ENCODE results near the gene LACC1.
A peak's percentile ranks its signal among the peaks of the same experiment; 100 is the strongest.

The LACC1 gene

GRCh38 chr13:43879755-43880181 lies at the start of gene LACC1:
LACC1 (plus strand) TSS chr13:43879904; CDS start chr13:43880986, 1,082 bp downstream.
- peak; percentile 1 for DNase-seq (ENCODE audit: low read depth)

DNA sequence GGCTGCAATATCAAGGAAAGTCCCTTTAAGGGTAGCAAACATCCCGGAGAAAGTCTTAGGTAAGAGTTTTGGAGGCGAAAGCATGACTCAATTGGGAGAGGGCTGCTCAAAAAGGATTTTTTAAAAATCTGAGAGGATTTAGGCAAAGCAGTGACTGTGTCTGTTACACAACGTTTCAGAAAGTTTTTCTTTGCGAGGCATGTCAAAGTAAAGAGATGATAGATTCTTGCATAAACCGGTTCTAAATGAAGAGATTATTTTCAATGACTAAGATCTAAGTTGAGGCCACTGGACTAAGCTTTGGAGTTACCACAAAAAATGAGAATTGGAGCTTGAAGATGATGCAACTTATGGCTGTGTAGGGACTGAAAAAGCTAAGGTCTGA lies 49.2 kb upstream of the LACC1 start:
- no peak for DNase-seq (ENCODE audit: low read depth)

- no peak for DNase-seq (ENCODE audit: low read depth)
Observed at GRCh38 chr13:43831088-43831487, 48.6 kb upstream of the LACC1 start.

DNA sequence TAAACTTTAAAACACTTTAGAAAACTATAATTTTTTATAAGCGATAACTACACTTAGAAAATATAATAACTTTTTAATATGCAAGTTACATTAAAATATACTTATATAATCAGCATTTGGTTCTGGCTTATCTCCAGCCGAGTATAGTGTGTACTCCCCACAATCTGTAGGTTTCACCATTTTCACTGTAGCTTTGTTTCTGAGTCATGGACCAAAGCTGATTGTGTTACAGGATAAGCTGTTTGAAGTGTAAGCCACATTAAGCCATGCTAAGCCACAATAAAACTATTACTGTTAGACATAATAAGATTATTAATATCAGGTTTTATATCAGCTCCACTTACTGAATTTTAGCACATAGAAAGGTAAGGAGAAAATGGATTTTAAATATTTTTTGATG lies 44.0 kb upstream of the LACC1 start:
- no peak for DNase-seq (ENCODE audit: low read depth)

DNA sequence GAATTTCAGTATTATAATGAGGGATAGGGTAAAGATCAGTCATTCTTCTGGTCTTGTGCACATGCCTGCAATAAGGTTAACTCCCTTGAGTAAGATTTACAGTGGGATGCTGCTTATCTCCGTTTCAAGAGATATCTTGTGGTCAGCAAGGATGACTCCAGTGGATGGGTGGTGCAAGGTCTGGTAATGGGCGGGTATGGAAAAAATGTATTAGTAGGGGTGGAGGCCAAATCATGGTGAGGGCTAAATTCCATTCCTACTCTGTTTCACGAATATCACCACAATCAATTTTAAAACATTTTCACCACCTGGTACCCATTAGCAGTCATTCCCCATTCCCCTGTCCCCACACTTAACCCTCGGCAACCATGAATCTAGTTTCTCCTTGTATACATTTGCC lies 40.8 kb upstream of the LACC1 start:
- no peak for DNase-seq (ENCODE audit: low read depth)

- DNase-seq (ENCODE audit: low read depth), result no peak
Observed at GRCh38 chr13:43846496-43847158, 33.1 kb upstream of the LACC1 start.

- DNase-seq (ENCODE audit: low read depth), result no peak
Observed at GRCh38 chr13:43848001-43848649, 31.6 kb upstream of the LACC1 start.

DNA sequence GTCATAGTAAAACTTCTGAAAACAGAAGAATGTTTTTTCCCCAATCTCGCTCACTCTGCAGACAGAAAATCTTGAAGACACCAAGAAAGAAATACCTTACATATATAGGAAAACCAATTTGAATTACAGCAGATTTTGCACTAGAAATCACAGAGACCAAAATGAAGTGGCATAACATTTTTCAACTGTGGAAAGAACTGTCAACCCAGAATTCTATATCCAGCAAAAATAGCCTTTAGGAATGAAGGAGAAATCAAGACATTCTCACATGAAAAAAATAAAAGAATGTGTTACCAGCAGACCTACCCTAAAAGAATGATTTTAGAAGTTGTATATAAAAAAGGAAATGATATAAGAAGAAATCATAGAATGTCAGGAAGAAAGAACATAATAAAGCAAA lies 28.8 kb upstream of the LACC1 start:
- DNase-seq (ENCODE audit: low read depth), result no peak

DNA sequence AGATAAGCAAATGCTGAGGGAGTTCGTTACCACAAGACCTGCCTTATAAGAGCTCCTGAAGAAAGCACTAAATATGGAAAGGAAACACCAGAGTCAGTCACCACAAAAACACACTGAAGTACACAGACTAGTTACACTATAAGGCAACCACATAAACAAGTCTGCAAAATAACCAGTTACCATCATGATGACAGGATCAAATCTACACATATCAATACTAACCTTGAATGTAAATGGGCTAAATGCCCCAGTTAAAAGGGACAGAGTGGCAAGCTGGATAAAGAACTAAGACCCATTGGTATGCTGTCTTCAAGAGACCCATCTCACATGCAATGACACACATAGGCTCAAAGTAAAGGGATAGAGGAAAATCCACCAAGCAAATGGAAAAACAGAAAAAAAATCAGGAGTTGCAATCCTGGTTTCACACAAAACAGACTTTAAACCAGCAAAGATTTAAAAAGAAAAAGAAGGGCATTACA lies 26.7 kb upstream of the LACC1 start:
- no peak for DNase-seq (ENCODE audit: low read depth)

GRCh38 chr13:43861863-43862262 lies 17.8 kb upstream of the LACC1 start:
- DNase-seq (ENCODE audit: low read depth), result no peak

DNA sequence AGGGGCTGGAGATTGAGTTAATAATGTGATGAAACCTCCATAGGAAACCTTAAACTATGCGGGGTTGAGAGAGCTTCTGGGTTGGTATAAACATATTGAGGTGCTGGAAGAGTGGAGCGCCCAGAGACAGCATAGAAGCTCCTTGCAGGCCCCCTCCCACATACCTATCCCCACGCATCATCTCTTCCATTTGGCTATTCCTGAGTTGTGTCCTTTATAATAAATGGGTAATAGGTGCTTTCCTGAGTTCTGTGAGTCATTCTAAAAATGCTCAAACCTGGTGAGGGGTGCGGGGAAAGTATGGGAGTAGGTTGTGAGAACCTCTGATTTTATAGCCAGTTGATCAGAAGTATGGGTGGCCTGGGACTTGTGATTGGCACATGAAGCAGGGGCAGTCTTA lies 14.8 kb upstream of the LACC1 start:
- no peak for DNase-seq (ENCODE audit: low read depth)

GRCh38 chr13:43865892-43866291 lies 13.8 kb upstream of the LACC1 start:
- DNase-seq (ENCODE audit: low read depth), result no peak

DNA sequence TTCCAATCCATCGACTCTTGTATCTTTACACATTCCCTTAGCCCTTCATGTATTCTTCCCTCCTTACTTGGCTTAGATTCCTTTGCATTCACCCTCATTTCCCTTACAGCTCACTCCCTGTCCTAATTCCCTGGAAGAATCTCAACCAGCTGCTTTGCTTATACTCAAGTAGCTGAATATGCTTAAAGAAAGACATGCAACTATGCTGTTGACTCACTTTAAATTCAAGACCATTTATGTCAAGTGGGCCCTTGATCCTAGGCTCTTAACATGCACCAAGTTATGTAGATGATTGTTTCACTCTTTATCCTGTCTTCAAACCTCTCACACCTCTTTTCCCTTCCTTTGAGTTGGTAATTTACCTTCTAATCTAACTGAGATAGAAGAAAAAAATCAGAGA lies 7.5 kb upstream of the LACC1 start:
- DNase-seq (ENCODE audit: low read depth), result no peak

DNA sequence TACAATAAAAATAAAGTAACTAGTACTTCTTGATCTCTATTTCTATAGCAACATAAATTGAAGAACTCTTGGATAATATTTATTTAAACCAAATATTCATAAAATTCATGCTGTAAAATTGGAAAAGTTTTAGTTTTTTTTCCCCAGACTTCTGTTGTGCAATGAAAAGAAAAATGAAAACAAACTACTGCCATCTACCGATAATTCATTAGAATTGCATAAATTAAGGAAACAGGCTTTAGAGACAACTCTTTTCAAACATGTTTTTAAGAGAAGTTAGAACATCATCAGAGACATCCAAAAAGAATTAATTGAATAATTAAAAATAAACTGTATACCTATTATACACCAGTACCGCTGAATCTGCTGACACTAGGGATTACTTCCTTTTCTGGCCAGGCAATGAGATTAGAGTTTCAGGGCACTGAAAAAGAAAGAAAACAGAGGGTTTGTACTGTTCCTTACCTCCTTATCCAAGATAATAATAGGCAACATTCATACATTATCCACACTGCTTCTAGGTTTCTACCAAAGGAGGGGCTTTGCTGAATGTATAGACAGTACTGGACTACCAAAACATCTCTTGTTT lies 5.1 kb upstream of the LACC1 start:
- DNase-seq (ENCODE audit: low read depth), result no peak

DNA sequence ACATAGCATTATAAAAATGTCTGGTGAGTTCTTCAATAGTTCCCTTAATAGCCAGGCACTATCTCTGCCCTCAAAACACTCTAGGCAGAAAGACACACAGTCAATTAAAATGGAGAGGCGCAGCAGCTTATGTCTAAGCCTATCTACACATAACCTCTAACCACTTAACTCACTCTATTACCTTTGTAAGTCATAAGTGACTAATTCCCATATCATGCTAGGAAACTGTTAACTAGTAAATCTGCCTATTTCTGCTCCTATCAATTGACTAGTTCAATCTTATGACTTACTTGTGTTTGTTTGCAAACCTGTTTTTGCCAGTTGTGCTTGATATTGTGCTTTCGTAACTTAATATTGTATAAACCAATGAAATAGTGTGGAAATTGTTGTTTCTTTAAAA lies 3.3 kb upstream of the LACC1 start:
- no peak for DNase-seq (ENCODE audit: low read depth)

DNA sequence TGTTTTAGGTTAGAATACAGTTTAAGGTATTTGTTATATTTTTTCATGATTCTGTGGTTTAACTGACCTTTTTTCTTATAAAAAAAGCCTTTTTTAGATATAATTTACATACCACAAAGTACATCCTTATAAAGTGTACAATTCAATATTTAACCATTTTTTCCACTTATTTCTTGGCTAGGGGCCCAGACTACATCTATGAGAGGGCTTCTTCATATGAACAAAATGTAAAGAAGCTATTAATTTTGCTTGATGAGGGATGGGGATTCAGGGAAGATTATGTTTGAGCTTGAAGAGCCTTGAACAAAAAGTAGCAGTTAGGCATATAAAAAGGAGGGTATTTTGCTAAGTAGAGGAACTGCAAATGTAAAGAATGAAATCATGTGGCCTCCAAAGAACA lies 2.4 kb upstream of the LACC1 start:
- no peak for DNase-seq (ENCODE audit: low read depth)

DNA sequence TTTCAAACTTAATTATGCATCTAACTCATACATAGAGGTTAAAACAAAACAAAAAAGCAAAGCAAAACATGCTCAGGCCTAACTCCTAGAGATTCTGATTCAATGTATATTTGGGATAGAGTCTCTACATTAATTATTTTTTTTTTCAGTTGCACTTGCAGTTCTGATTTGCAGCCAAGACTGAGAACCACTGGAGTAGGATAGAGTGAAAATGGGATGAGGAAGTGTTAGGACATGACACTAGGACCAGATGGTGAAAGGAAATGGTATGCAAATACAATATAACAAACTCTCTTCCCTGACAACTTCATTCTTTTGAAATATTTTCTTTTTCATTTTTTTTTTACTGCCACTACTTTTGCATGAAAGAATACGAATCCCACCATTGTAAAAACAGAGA lies 1.9 kb upstream of the LACC1 start:
- DNase-seq (ENCODE audit: low read depth), result no peak

DNA sequence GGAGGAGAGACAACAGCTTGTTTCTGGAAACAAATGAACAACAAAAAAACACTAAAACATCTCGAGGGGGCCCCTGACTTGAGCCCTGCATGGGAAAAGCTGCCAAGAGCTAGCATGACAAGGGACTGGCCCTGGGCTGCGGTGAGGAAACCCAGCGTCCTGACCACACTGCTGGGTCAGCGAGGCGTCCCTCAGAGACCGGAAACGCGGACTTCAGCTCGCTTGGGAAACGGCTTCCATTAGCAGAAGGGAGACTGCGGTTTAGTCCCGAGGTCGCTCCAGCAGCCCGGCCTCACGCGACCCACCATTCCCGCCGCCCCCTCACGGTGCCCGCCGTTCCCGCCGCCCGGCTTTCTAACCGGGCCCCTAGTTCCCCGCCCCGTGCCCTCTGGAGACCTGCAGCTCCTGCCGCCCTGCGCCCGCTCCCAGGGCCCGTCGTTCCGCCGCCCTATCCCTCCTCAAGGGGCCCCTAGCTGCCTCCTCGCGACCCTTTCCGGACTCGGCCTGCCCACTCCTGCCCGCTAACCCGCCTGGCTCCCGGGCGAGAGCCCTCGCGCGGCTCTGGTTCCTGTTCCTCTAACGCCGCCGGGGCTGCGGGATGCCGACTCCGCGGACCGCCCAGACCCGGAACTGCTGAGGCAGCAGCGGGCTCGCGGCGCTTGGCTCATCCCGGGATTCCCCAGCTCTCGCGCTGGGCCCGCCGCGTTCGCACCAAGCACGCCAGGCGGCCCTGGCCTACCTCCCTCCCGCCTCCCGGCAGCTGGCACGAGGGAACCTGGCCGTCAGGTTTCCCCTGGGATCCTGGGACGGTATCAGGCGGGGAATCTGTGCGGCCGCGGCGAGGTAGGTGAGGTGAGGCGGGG lies 581 bp upstream of the LACC1 start, which contains the start of gene CCDC122:
Gene CCDC122 (minus strand): TSS at position 849 of the 863 bp plus-strand sequence. CDS start 10,364 bp downstream, outside the sequence.
- peak; percentile 68 for DNase-seq (ENCODE audit: low read depth)

- DNase-seq (ENCODE audit: low read depth), result no peak
Observed at GRCh38 chr13:43880214-43880855, 631 bp downstream of the LACC1 start.

GRCh38 chr13:43880926-43881325 lies 1.2 kb downstream of the LACC1 start:
- no peak for DNase-seq (ENCODE audit: low read depth)

GRCh38 chr13:43881580-43881979 lies 1.9 kb downstream of the LACC1 start:
- DNase-seq (ENCODE audit: low read depth), result no peak

DNA sequence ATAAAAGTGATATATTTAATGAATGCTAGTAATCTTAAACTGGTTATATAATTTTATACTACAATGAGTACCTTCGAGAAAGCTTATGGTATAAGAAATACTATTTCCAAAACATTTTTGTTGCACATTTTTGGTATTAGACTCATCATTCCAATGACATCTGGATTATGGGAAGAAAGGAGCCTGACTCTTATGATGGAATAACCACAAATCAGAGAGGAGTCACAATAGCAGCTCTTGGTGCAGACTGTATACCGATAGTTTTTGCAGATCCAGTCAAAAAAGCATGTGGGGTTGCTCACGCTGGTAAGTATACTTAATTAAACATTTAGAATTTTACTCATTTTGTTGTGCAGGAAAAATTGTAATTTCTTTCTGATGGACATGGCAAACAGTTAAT lies 3.9 kb downstream of the LACC1 start:
- DNase-seq (ENCODE audit: low read depth), result no peak
